WI38 (cell line): Measurements from ENCODE around the gene GPATCH2L.

Source experiments
- H3K4me3 ChIP-seq: 2 replicates; pipeline ENCODE4 v1.5.1; 2011; ENCODE audit warnings: low read depth, mild to moderate bottlenecking, control low read depth, low read length
- CTCF ChIP-seq: IDR thresholded peaks from 2 replicates; pipeline ENCODE4 v1.5.1; 2012; ENCODE audit warnings: low read depth, mild to moderate bottlenecking, control low read depth, low read length

The GPATCH2L gene

GRCh38 chr14:76218662-76219061, 66.9 kb downstream of the GPATCH2L start:
- no peak overlapping the region for H3K4me3 ChIP-seq
- no peak for TF ChIP-seq CTCF

- no peak for TF ChIP-seq CTCF
- no peak overlapping the region for H3K4me3 ChIP-seq
Observed at GRCh38 chr14:76219873-76220272, 68.2 kb downstream of the GPATCH2L start.

GRCh38 chr14:76227450-76228050, 75.8 kb downstream of the GPATCH2L start:
- no peak overlapping the region for H3K4me3 ChIP-seq
- TF ChIP-seq CTCF = no peak

GRCh38 chr14:76228138-76228537, 76.4 kb downstream of the GPATCH2L start:
- H3K4me3 ChIP-seq = no peak overlapping the region
- no peak for TF ChIP-seq CTCF

- H3K4me3 ChIP-seq = no peak overlapping the region
- TF ChIP-seq CTCF = no peak
Observed at GRCh38 chr14:76232800-76233199, 81.1 kb downstream of the GPATCH2L start.

- H3K4me3 ChIP-seq = no peak overlapping the region
- TF ChIP-seq CTCF = no peak
Observed at GRCh38 chr14:76235628-76236027, 83.9 kb downstream of the GPATCH2L start.

GRCh38 chr14:76236172-76237130, 84.7 kb downstream of the GPATCH2L start:
- H3K4me3 ChIP-seq = no peak overlapping the region
- no peak for TF ChIP-seq CTCF
